Keratinocyte (primary cell): ENCODE data around the gene ZNF33B. TPM values are rescaled to one million over a fixed set of nuclear protein-coding genes. Genes with fewer than 3 reads are reported as not detected.

ENCODE experiments used
- DNase-seq: peaks from one replicate; pipeline ENCODE4 v3.0.0-alpha.2; 2011; ENCODE audit warnings: low read depth, missing footprints, low spot score
- FAIRE-seq: peaks from 2 replicates; lab custom pipeline; 2011; peaks lifted over from hg19 to GRCh38; lab: Jason Lieb, UNC
- H2AFZ ChIP-seq: 2 replicates; pipeline ENCODE4 v1.6.0; 2012; ENCODE audit warnings: low read length, control low read depth, inconsistent platforms; ENCODE audit not compliant: control insufficient read depth
- H3K27ac ChIP-seq: 2 replicates; pipeline ENCODE4 v1.5.1; 2011; ENCODE audit warnings: low read length; ENCODE audit not compliant: control insufficient read depth, insufficient read depth
- H3K27me3 ChIP-seq: 3 replicates; pipeline ENCODE4 v1.6.0; 2011; ENCODE audit warnings: low read length; ENCODE audit not compliant: control insufficient read depth, insufficient read depth; ENCODE audit errors: extremely low read depth
- H3K36me3 ChIP-seq, 2 experiments: 2 replicates in 1 of 2; 3 replicates in 1 of 2; pipeline ENCODE4 v1.5.1; 2011; ENCODE audit warnings: low read length in 2 of 2, mild to moderate bottlenecking in 1 of 2; ENCODE audit not compliant: control insufficient read depth in 2 of 2, insufficient read depth in 2 of 2; ENCODE audit errors: extremely low read depth in 1 of 2
- H3K4me1 ChIP-seq: 3 replicates; pipeline ENCODE4 v1.5.1; 2011; ENCODE audit warnings: low read length; ENCODE audit not compliant: control insufficient read depth, insufficient read depth; ENCODE audit errors: extremely low read depth
- H3K4me2 ChIP-seq: 3 replicates; pipeline ENCODE4 v1.6.0; 2011; ENCODE audit warnings: low read depth, low read length; ENCODE audit not compliant: control insufficient read depth, insufficient read depth; ENCODE audit errors: extremely low read depth
- H3K4me3 ChIP-seq, 3 experiments: fragments of 200-600 bp in 1 of 3; sonication (generic) in 1 of 3; 2 replicates in 2 of 3; 3 replicates in 1 of 3; pipeline ENCODE4 v1.5.1; 2011 to 2016; ENCODE audit warnings: low read length in 3 of 3, mild to moderate bottlenecking in 3 of 3, control low read depth in 2 of 3, inconsistent platforms in 1 of 3, low read depth in 1 of 3, mixed read lengths in 1 of 3, mixed run types in 1 of 3, moderate library complexity in 1 of 3; ENCODE audit not compliant: control insufficient read depth in 2 of 3, insufficient read depth in 2 of 3; ENCODE audit errors: extremely low read depth in 1 of 3
- H3K79me2 ChIP-seq: 2 replicates; pipeline ENCODE4 v1.6.0; 2012; ENCODE audit warnings: low read length; ENCODE audit not compliant: control insufficient read depth, insufficient read depth
- H3K9ac ChIP-seq: 3 replicates; pipeline ENCODE4 v1.6.0; 2011; ENCODE audit warnings: low read length; ENCODE audit not compliant: control insufficient read depth, insufficient read depth; ENCODE audit errors: extremely low read depth
- H3K9me1 ChIP-seq: 3 replicates; pipeline ENCODE4 v1.6.0; 2011; ENCODE audit warnings: low read length; ENCODE audit not compliant: control insufficient read depth, insufficient read depth; ENCODE audit errors: extremely low read depth
- H3K9me3 ChIP-seq: 2 replicates; pipeline ENCODE4 v1.5.1; 2012; ENCODE audit warnings: low read depth, low read length; ENCODE audit not compliant: control insufficient read depth
- H4K20me1 ChIP-seq: 3 replicates; pipeline ENCODE4 v1.6.0; 2011; ENCODE audit warnings: low read length; ENCODE audit not compliant: control insufficient read depth, insufficient read depth; ENCODE audit errors: extremely low read depth
- EZH2 ChIP-seq: IDR thresholded peaks from one replicate; pipeline ENCODE4 v1.6.1; 2012; ENCODE audit warnings: inconsistent platforms, mild to moderate bottlenecking, low read length, moderate library complexity
- dilution Hi-C: fragments of 300-500 bp; cut with MboI; formaldehyde crosslinking; loops from one replicate; pipeline ENCODE4 v1.7.0; 2020; ENCODE audit warnings: low sequenced_read_pairs; ENCODE audit not compliant: extremely low pct_ligation_motif_present
- polyA plus RNA-seq, 5 experiments: library from polyadenylated mRNA; depleted of rRNA in 3 of 5; stranded (reverse) in 3 of 5; stranded (forward) in 1 of 5; unstranded in 1 of 5; fragments of >200 nt; gene quantifications; 1 replicate in 1 of 5; 2 replicates in 3 of 5; 3 replicates in 1 of 5; pipeline versions ENCODE4 v1.2.1 to v1.2.3, GENCODE V29; 2011 to 2012; ENCODE audit warnings: missing spikeins in 2 of 5, low read depth in 1 of 5, low replicate concordance in 1 of 5
- TF ChIP-seq, protein P1 (sequence below), 3 experiments: IDR thresholded peaks in 1 of 3; conservative IDR thresholded peaks in 1 of 3; optimal IDR thresholded peaks in 1 of 3; 2 replicates in 2 of 3; 3 replicates in 1 of 3; pipeline versions ENCODE3 to v1.5.1; 2011; ENCODE audit warnings: low read length in 3 of 3, mild to moderate bottlenecking in 3 of 3, moderate library complexity in 2 of 3, control low read depth in 1 of 3, inconsistent platforms in 1 of 3; ENCODE audit not compliant: insufficient read depth in 2 of 3; ENCODE audit errors: extremely low read depth in 1 of 3

ZNF33B gene
- polyA plus RNA-seq, 1 donor (not counting 4 experiments of a cell fraction or from before 2014, with no cell fraction given) = 9.4 TPM

DNA sequence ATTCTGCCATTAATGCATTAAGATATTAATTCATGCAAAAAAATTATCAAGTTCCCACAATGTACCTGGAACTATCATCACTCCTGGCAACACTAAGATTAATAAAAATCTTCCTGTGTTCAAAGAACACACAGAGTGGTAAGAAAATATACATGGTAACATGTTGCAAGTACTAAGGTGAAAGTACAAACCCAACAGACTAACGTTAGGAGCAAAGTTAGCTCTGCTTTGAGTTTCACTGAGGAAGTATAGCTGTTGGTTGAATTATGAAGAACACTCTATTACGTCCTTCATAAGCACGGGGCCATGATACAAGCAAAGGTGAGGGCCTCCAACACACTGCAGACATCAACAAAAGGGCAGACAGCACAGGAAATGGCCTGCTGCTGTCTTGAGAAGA, 5.8 kb downstream of the ZNF33B start:
- no peaks in the 10 kb centered on the region for H3K9me3 ChIP-seq
- dilution Hi-C loops = no loop called here
- FAIRE-seq (no peak), DNase-seq (no peak)
- H2AFZ ChIP-seq = no peak overlapping the region
- H3K4me3 ChIP-seq = no peak overlapping the region
- no peak for TF ChIP-seq EZH2
- TF ChIP-seq, protein P1, sequence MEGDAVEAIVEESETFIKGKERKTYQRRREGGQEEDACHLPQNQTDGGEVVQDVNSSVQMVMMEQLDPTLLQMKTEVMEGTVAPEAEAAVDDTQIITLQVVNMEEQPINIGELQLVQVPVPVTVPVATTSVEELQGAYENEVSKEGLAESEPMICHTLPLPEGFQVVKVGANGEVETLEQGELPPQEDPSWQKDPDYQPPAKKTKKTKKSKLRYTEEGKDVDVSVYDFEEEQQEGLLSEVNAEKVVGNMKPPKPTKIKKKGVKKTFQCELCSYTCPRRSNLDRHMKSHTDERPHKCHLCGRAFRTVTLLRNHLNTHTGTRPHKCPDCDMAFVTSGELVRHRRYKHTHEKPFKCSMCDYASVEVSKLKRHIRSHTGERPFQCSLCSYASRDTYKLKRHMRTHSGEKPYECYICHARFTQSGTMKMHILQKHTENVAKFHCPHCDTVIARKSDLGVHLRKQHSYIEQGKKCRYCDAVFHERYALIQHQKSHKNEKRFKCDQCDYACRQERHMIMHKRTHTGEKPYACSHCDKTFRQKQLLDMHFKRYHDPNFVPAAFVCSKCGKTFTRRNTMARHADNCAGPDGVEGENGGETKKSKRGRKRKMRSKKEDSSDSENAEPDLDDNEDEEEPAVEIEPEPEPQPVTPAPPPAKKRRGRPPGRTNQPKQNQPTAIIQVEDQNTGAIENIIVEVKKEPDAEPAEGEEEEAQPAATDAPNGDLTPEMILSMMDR (optimal IDR thresholded peaks at IDR 0.05 in 1 of 3, IDR thresholded peaks at IDR 0.05 in 1 of 3, conservative IDR thresholded peaks at IDR 0.05 in 1 of 3; ENCODE audit: extremely low read depth in 1 of 3, insufficient read depth in 2 of 3, low read length in 3 of 3) = no peak
- H3K27me3 ChIP-seq = no peaks in the 10 kb centered on the region
- peaks cover 6 to 10% of the 10 kb centered on the region in 2 experiments for H3K36me3 ChIP-seq
- H3K4me1 ChIP-seq = no peaks in the 10 kb centered on the region
- H3K4me2 ChIP-seq = no peak overlapping the region
- H3K79me2 ChIP-seq = peaks cover 34% of the 10 kb centered on the region
- H3K9me1 ChIP-seq = no peaks in the 10 kb centered on the region
- H3K27ac ChIP-seq = no peak overlapping the region
- no peaks in the 10 kb centered on the region for H4K20me1 ChIP-seq
- H3K9ac ChIP-seq = no peak overlapping the region

GRCh38 chr10:42630537-42631134, 7.7 kb downstream of the ZNF33B start:
- no peak for DNase-seq
- H3K4me2 ChIP-seq = no peak overlapping the region
- no peaks in the 10 kb centered on the region for H3K4me1 ChIP-seq
- H3K9ac ChIP-seq = no peak overlapping the region
- no peaks in the 10 kb centered on the region for H3K27me3 ChIP-seq
- H3K79me2 ChIP-seq = peaks cover 21% of the 10 kb centered on the region
- H2AFZ ChIP-seq = no peak overlapping the region
- H3K27ac ChIP-seq = no peak overlapping the region
- H3K36me3 ChIP-seq = peaks cover 6 to 14% of the 10 kb centered on the region in 2 experiments
- FAIRE-seq = no peak
- H4K20me1 ChIP-seq = no peaks in the 10 kb centered on the region
- TF ChIP-seq, protein P1 (optimal IDR thresholded peaks at IDR 0.05 in 1 of 3, IDR thresholded peaks at IDR 0.05 in 1 of 3, conservative IDR thresholded peaks at IDR 0.05 in 1 of 3; ENCODE audit: extremely low read depth in 1 of 3, insufficient read depth in 2 of 3, low read length in 3 of 3) = no peak
- no peak for TF ChIP-seq EZH2
- H3K4me3 ChIP-seq = no peak overlapping the region
- dilution Hi-C loops = no loop called here
- no peaks in the 10 kb centered on the region for H3K9me1 ChIP-seq
- H3K9me3 ChIP-seq = no peaks in the 10 kb centered on the region
